IMR-90 (cell line): ENCODE data around the gene ADAMTSL2.

ENCODE experiments used
- POLR2A ChIP-seq: IDR thresholded peaks from 2 replicates; pipeline ENCODE4 v1.6.1; 2012; ENCODE audit warnings: mild to moderate bottlenecking, low read depth, low read length
- RFX5 ChIP-seq: IDR thresholded peaks from 2 replicates; pipeline ENCODE4 v1.8.0; 2012; ENCODE audit warnings: low read depth, mild to moderate bottlenecking, low read length, moderate library complexity
- SMC3 ChIP-seq: fragments of 150-350 bp; IDR thresholded peaks from 2 replicates; pipeline ENCODE4 v1.6.1; 2016; ENCODE audit warnings: low read depth, mild to moderate bottlenecking, antibody characterized with exemption, low read length, moderate library complexity
- TF ChIP-seq, protein P1 (sequence below): conservative IDR thresholded peaks from 2 replicates; pipeline ENCODE4 v1.5.1; 2012; ENCODE audit warnings: mild to moderate bottlenecking, low read depth, low read length, improper control_type of control experiment
- TF ChIP-seq, protein P2 (sequence below): fragments of 150-350 bp; IDR thresholded peaks from 2 replicates; pipeline ENCODE4 v1.6.1; 2016; ENCODE audit warnings: low read depth, mild to moderate bottlenecking, low read length, moderate library complexity, borderline replicate concordance

DNA sequence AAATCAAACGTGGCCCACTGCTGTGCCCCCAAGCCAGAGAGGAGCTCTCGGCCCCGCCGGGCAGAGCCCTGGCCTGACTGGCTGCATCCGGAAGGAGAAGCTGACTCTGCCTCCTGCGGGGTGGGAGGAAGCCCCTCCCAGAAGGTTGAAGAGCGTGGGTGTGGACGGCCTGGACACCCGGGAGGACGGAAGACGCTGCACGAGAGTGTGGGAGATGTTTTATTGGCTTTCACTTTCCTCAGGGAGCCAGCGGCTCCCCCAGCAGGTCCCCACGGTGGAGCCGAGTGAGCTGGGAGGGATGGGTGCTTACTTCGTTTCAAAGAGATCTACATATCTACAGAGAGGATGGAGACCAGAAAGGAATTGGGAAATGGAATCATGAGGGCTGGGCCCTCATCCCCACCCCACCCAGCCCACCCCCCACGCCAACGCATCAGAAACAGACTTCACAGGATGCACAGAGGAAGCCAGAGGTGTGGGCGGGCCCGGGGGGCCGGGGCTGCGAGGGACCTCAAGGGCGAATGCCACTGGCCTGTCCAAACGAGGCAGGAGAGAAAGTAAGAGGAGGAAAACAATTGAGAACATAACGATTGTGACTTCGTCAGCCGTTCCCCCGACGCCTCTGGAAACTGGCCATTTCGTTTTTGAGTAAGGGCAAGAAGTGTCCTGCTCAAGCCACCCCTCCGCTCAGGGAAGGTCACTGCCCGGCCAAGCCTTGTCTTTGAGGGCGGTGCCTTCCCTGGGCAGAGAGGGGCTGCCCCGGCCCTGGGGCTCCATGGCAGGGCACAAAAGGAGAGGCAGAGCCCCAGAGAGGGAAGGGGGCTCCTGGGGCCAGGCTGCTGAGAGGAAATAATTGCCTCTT lies 42.6 kb downstream of the ADAMTSL2 start:
- TF ChIP-seq RFX5 (no peak), POLR2A (no peak), SMC3 (no peak)
- TF ChIP-seq, protein P1, sequence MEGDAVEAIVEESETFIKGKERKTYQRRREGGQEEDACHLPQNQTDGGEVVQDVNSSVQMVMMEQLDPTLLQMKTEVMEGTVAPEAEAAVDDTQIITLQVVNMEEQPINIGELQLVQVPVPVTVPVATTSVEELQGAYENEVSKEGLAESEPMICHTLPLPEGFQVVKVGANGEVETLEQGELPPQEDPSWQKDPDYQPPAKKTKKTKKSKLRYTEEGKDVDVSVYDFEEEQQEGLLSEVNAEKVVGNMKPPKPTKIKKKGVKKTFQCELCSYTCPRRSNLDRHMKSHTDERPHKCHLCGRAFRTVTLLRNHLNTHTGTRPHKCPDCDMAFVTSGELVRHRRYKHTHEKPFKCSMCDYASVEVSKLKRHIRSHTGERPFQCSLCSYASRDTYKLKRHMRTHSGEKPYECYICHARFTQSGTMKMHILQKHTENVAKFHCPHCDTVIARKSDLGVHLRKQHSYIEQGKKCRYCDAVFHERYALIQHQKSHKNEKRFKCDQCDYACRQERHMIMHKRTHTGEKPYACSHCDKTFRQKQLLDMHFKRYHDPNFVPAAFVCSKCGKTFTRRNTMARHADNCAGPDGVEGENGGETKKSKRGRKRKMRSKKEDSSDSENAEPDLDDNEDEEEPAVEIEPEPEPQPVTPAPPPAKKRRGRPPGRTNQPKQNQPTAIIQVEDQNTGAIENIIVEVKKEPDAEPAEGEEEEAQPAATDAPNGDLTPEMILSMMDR, result no peak
- TF ChIP-seq, protein P2, sequence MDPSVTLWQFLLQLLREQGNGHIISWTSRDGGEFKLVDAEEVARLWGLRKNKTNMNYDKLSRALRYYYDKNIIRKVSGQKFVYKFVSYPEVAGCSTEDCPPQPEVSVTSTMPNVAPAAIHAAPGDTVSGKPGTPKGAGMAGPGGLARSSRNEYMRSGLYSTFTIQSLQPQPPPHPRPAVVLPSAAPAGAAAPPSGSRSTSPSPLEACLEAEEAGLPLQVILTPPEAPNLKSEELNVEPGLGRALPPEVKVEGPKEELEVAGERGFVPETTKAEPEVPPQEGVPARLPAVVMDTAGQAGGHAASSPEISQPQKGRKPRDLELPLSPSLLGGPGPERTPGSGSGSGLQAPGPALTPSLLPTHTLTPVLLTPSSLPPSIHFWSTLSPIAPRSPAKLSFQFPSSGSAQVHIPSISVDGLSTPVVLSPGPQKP, result no peak
